Measurements from ENCODE around the gene TNFAIP8L1.

- TF ChIP-seq POLR2AphosphoS5 (IDR thresholded peaks at IDR 0.05; ENCODE audit: low read depth) (no peak), CTCF (IDR thresholded peaks at IDR 0.05; ENCODE audit: insufficient read depth, low read length) (no peak)
These were observed 38.4 kb upstream of the TNFAIP8L1 start for GRCh38 chr19:4600893-4601292.
